Neural progenitor cell (in vitro differentiated cells): ENCODE data around the gene DHRS3. TPM values are rescaled to one million over a fixed set of nuclear protein-coding genes. Genes with fewer than 3 reads are reported as not detected.

Experiments used
- DNase-seq: peaks from one replicate; pipeline ENCODE4 v3.0.0-alpha.2; 2016; ENCODE audit warnings: low spot score
- H2AFZ ChIP-seq: fragments of 200-600 bp; sonication (generic); replicated peaks from 2 replicates; pipeline ENCODE4 v1.6.1; 2016; ENCODE audit warnings: antibody characterized with exemption
- H3F3A ChIP-seq: fragments of 200-600 bp; sonication (generic); 2 replicates; pipeline ENCODE4 v1.6.1; 2016; ENCODE audit warnings: antibody characterized with exemption, low read depth
- H3K27ac ChIP-seq: fragments of 200-600 bp; sonication (generic); 2 replicates; pipeline ENCODE4 v1.5.1; 2016; ENCODE audit warnings: mild to moderate bottlenecking
- H3K27me3 ChIP-seq: fragments of 200-600 bp; sonication (generic); 2 replicates; pipeline ENCODE4 v1.6.1; 2016; ENCODE audit warnings: mild to moderate bottlenecking, moderate library complexity
- H3K36me3 ChIP-seq: fragments of 200-600 bp; sonication (generic); 2 replicates; pipeline ENCODE4 v1.5.1; 2016
- H3K4me1 ChIP-seq: fragments of 200-600 bp; sonication (generic); 2 replicates; pipeline ENCODE4 v1.6.1; 2016; ENCODE audit warnings: mixed run types
- H3K4me2 ChIP-seq: fragments of 200-600 bp; sonication (generic); 2 replicates; pipeline ENCODE4 v1.6.1; 2016
- H3K4me3 ChIP-seq: fragments of 200-600 bp; sonication (generic); 2 replicates; pipeline ENCODE4 v1.5.1; 2016
- H3K79me2 ChIP-seq: fragments of 200-600 bp; sonication (generic); 2 replicates; pipeline ENCODE4 v1.6.1; 2016; ENCODE audit warnings: low read depth
- H3K9ac ChIP-seq: fragments of 200-600 bp; sonication (generic); 2 replicates; pipeline ENCODE4 v1.6.1; 2016
- H3K9me3 ChIP-seq: fragments of 200-600 bp; sonication (generic); 2 replicates; pipeline ENCODE4 v1.5.1; 2016; ENCODE audit warnings: low read depth
- H4K20me1 ChIP-seq: fragments of 200-600 bp; sonication (generic); 2 replicates; pipeline ENCODE4 v1.6.1; 2016; ENCODE audit warnings: low read depth
- H3K27ac Mint-ChIP-seq: 3 replicates; pipeline ENCODE4 v1.8.0; 2021; ENCODE audit warnings: mixed read lengths
- H3K27me3 Mint-ChIP-seq: 2 replicates; pipeline ENCODE4 v1.8.0; 2022; ENCODE audit warnings: low read depth, mild to moderate bottlenecking, inconsistent platforms, moderate library complexity, mixed read lengths; ENCODE audit not compliant: insufficient read depth
- H3K36me3 Mint-ChIP-seq: 3 replicates; pipeline ENCODE4 v1.8.0; 2021; ENCODE audit warnings: mixed read lengths
- H3K4me1 Mint-ChIP-seq: 3 replicates; pipeline ENCODE4 v1.8.0; 2021; ENCODE audit warnings: mixed read lengths
- H3K4me3 Mint-ChIP-seq: 3 replicates; pipeline ENCODE4 v1.8.0; 2021; ENCODE audit warnings: mild to moderate bottlenecking, moderate library complexity, mixed read lengths
- H3K9me3 Mint-ChIP-seq: 3 replicates; pipeline ENCODE4 v1.8.0; 2020; ENCODE audit warnings: mixed read lengths
- EZH2 ChIP-seq: fragments of 200-600 bp; sonication (generic); IDR thresholded peaks from 2 replicates; pipeline ENCODE4 v1.6.1; 2017; ENCODE audit warnings: antibody characterized with exemption, mild to moderate bottlenecking, moderate library complexity
- EZH2phosphoT487 ChIP-seq: fragments of 200-600 bp; sonication (generic); IDR thresholded peaks from 2 replicates; pipeline ENCODE4 v1.6.1; 2017; ENCODE audit warnings: antibody characterized with exemption
- total RNA-seq: library from RNA; depleted of rRNA; stranded (reverse); fragments of >200 nt; gene quantifications from 2 replicates; pipeline ENCODE4 v1.2.3, GENCODE V29; 2015; ENCODE audit warnings: low replicate concordance
- TF ChIP-seq, protein P1 (sequence below): fragments of 200-600 bp; sonication (generic); IDR thresholded peaks from 2 replicates; pipeline ENCODE4 v1.5.1; 2017; ENCODE audit warnings: antibody characterized with exemption, mild to moderate bottlenecking

DHRS3 gene, protein sequence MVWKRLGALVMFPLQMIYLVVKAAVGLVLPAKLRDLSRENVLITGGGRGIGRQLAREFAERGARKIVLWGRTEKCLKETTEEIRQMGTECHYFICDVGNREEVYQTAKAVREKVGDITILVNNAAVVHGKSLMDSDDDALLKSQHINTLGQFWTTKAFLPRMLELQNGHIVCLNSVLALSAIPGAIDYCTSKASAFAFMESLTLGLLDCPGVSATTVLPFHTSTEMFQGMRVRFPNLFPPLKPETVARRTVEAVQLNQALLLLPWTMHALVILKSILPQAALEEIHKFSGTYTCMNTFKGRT
- 2.5 and 4.3 TPM in 2 replicates for total RNA-seq

DNA sequence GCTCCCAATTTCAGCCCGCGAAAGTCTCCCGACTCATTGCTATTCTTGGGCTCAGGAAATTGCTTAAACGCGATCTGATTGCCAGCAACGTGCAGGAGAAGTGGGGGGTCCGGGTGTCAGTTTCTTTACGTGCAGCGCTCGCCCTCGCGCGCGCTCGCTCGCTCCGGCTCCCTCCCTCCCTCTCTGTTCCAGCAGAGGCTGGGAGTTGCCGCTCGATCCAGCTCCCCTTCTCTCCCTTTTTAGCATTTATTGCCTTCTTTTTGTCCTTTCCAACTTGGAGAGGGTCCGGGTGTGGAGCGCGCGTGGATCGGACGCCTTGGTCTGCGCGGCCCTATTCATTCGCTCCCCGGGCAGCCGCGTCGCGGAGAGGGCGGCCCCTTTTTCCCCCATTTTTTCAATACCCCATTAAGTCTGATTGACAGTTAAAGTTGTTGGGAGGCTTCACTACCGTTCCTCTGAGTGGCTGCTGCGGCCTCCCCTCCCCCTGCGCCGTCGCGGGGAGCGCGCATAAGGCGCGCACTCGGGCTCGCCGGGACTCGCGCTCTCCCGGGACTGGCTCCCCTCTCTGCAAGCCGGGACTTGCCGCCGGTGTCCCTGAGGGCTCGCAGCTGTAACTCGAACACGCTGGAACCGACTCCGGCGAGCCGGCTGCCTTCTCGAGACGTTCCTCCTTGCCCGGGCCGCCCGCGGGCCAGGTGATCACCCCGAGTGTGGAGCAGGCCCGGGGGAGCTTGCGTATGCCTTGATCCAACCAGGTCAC, at the start of gene DHRS3:
DHRS3 (minus strand) TSS at position 310 of the 760 bp plus-strand sequence. CDS start 862 bp downstream, outside the sequence.
- Histone ChIP-seq H4K20me1 (peaks cover 16% of the 10 kb centered on the region), H3K9ac (no peak within 1 kb of the TSS), H3K4me2 (peak within 1 kb of the TSS; percentile 91), H2AFZ (peak within 1 kb of the TSS; percentile 98), H3K27ac (no peak within 1 kb of the TSS), H3K79me2 (peaks cover 18% of the 10 kb centered on the region), H3K9me3 (no peaks in the 10 kb centered on the region), H3K4me1 (peaks cover 29% of the 10 kb centered on the region), H3K36me3 (no peaks in the 10 kb centered on the region), H3K4me3 (peak within 1 kb of the TSS; percentile 94), H3F3A (peaks cover 50% of the 10 kb centered on the region), H3K27me3 (peaks cover 18% of the 10 kb centered on the region)
- H3K4me3 Mint-ChIP-seq: peak within 1 kb of the TSS; percentile 95
- peak; percentile 92 for DNase-seq
- H3K9me3 Mint-ChIP-seq: no peaks in the 10 kb centered on the region
- peak within 1 kb of the TSS; percentile 72 for H3K27ac Mint-ChIP-seq
- H3K27me3 Mint-ChIP-seq: peaks cover 34% of the 10 kb centered on the region
- no peaks in the 10 kb centered on the region for H3K36me3 Mint-ChIP-seq
- H3K4me1 Mint-ChIP-seq: peaks cover 53% of the 10 kb centered on the region
- no peak for TF ChIP-seq EZH2
- TF ChIP-seq, protein P1, sequence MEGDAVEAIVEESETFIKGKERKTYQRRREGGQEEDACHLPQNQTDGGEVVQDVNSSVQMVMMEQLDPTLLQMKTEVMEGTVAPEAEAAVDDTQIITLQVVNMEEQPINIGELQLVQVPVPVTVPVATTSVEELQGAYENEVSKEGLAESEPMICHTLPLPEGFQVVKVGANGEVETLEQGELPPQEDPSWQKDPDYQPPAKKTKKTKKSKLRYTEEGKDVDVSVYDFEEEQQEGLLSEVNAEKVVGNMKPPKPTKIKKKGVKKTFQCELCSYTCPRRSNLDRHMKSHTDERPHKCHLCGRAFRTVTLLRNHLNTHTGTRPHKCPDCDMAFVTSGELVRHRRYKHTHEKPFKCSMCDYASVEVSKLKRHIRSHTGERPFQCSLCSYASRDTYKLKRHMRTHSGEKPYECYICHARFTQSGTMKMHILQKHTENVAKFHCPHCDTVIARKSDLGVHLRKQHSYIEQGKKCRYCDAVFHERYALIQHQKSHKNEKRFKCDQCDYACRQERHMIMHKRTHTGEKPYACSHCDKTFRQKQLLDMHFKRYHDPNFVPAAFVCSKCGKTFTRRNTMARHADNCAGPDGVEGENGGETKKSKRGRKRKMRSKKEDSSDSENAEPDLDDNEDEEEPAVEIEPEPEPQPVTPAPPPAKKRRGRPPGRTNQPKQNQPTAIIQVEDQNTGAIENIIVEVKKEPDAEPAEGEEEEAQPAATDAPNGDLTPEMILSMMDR: no peak
- no peak for TF ChIP-seq EZH2phosphoT487

DNA sequence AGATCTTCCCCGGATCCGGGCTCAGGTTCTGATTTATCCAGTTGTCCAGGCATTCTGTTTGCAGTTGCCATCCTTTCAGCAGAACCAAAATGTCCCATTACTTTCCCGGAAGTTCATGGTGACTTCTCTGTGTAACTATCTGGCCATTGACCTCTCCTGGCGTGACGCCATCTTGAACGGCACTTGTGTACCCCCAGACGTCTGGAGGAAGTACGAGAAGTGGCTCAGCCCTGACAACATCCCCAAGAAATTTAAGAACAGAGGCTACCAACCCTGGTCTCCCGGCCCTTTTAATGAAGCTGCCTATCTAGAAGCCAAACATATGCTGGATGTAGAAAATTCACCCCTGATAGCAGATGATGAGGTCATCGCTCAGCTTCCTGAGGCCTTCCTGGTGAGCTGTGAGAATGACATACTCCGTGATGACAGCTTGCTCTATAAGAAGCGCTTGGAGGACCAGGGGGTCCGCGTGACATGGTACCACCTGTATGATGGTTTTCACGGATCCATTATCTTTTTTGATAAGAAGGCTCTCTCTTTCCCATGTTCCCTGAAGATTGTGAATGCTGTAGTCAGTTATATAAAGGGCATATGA, 48.2 kb upstream of the DHRS3 start:
- no peak for DNase-seq
- no peaks in the 10 kb centered on the region for H3K27me3 Mint-ChIP-seq
- H3K27ac ChIP-seq: no peak overlapping the region
- H3K27ac Mint-ChIP-seq: no peak overlapping the region
- H3K36me3 ChIP-seq: no peaks in the 10 kb centered on the region
- no peak overlapping the region for H3K4me3 Mint-ChIP-seq
- no peaks in the 10 kb centered on the region for H3K27me3 ChIP-seq
- H3K9ac ChIP-seq: no peak overlapping the region
- H3F3A ChIP-seq: no peaks in the 10 kb centered on the region
- H3K4me1 ChIP-seq: no peaks in the 10 kb centered on the region
- no peak overlapping the region for H3K4me2 ChIP-seq
- peaks cover 2% of the 10 kb centered on the region for H3K4me1 Mint-ChIP-seq
- no peaks in the 10 kb centered on the region for H3K36me3 Mint-ChIP-seq
- H3K79me2 ChIP-seq: no peaks in the 10 kb centered on the region
- no peaks in the 10 kb centered on the region for H3K9me3 ChIP-seq
- no peak overlapping the region for H2AFZ ChIP-seq
- TF ChIP-seq EZH2phosphoT487: no peak
- TF ChIP-seq EZH2: no peak
- TF ChIP-seq, protein P1: no peak
- no peak overlapping the region for H3K4me3 ChIP-seq
- H4K20me1 ChIP-seq: no peaks in the 10 kb centered on the region
- peaks cover 4% of the 10 kb centered on the region for H3K9me3 Mint-ChIP-seq

GRCh38 chr1:12665511-12665910, 47.5 kb upstream of the DHRS3 start:
- peaks cover 2% of the 10 kb centered on the region for H3K4me1 Mint-ChIP-seq
- Histone ChIP-seq H4K20me1 (no peaks in the 10 kb centered on the region), H3K4me2 (no peak overlapping the region), H3K79me2 (no peaks in the 10 kb centered on the region), H3K4me1 (no peaks in the 10 kb centered on the region), H3K27me3 (no peaks in the 10 kb centered on the region), H3K9ac (no peak overlapping the region), H2AFZ (no peak overlapping the region), H3K36me3 (no peaks in the 10 kb centered on the region), H3K4me3 (no peak overlapping the region), H3F3A (no peaks in the 10 kb centered on the region), H3K27ac (no peak overlapping the region), H3K9me3 (no peaks in the 10 kb centered on the region)
- H3K4me3 Mint-ChIP-seq: no peak overlapping the region
- TF ChIP-seq, protein P1: no peak
- TF ChIP-seq EZH2phosphoT487 (no peak), EZH2 (no peak)
- H3K36me3 Mint-ChIP-seq: no peaks in the 10 kb centered on the region
- no peak for DNase-seq
- H3K27ac Mint-ChIP-seq: no peak overlapping the region
- no peaks in the 10 kb centered on the region for H3K27me3 Mint-ChIP-seq
- H3K9me3 Mint-ChIP-seq: peaks cover 4% of the 10 kb centered on the region
